K562 (cell line): ENCODE measurements around the gene SRSF6. TPM values are rescaled to one million over a fixed set of nuclear protein-coding genes. Genes with fewer than 3 reads are reported as not detected.

Experiments
- CEBPB ChIP-seq: fragments of 450-650 bp; IDR thresholded peaks from 2 replicates; pipeline ENCODE4 v1.6.1; 2016; ENCODE audit warnings: missing genetic modification characterization, missing compliant biosample characterization
- FOXA1 ChIP-seq: fragments of 450-650 bp; IDR thresholded peaks from 2 replicates; pipeline ENCODE4 v1.6.1; 2016; ENCODE audit warnings: mild to moderate bottlenecking, borderline replicate concordance
- HOXB6 ChIP-seq: fragments of 250-450 bp; sonication (Bioruptor Pico); IDR thresholded peaks from 2 replicates; pipeline ENCODE4 v1.5.1; 2022; ENCODE audit warnings: mild to moderate bottlenecking, borderline replicate concordance
- KDM4B ChIP-seq, 2 experiments: fragments of 450-650 bp in 1 of 2; sonication (generic) in 1 of 2; IDR thresholded peaks; 2 replicates each; pipeline ENCODE4 v1.6.1; 2016 to 2017; ENCODE audit warnings: borderline replicate concordance in 2 of 2, antibody characterized with exemption in 1 of 2, low read depth in 1 of 2, mild to moderate bottlenecking in 1 of 2
- MED1 ChIP-seq: sonication (generic); formaldehyde crosslinking; IDR thresholded peaks from 2 replicates; pipeline ENCODE4 v1.8.1; 2023; ENCODE audit warnings: missing genetic modification reagents, borderline replicate concordance
- NBN ChIP-seq: fragments of 450-650 bp; IDR thresholded peaks from 2 replicates; pipeline ENCODE4 v1.6.1; 2016; ENCODE audit warnings: low read depth, mild to moderate bottlenecking
- NEUROD1 ChIP-seq: fragments of 150-350 bp; IDR thresholded peaks from 2 replicates; pipeline ENCODE4 v1.6.1; 2014; ENCODE audit warnings: borderline replicate concordance, low read length, low read depth; ENCODE audit not compliant: partially characterized antibody
- NRF1 ChIP-seq, 2 experiments: fragments of 450-650 bp; IDR thresholded peaks in 1 of 2; conservative IDR thresholded peaks in 1 of 2; 2 replicates each; pipeline ENCODE4 v1.6.1; 2014; ENCODE audit warnings: mild to moderate bottlenecking in 2 of 2
- PBX2 ChIP-seq, 2 experiments: IDR thresholded peaks in 1 of 2; conservative IDR thresholded peaks in 1 of 2; 2 replicates each; pipeline ENCODE4 v1.6.1; 2016; ENCODE audit warnings: low read depth in 2 of 2, mild to moderate bottlenecking in 1 of 2, missing compliant biosample characterization in 1 of 2, missing genetic modification characterization in 1 of 2, moderate library complexity in 1 of 2
- PHF8 ChIP-seq: fragments of 200-600 bp; sonication (generic); IDR thresholded peaks from 2 replicates; pipeline ENCODE4 v1.6.1; 2012; ENCODE audit warnings: mixed run types, mild to moderate bottlenecking, inconsistent platforms, low read length, moderate library complexity, borderline replicate concordance
- PREB ChIP-seq: sonication (generic); formaldehyde crosslinking; IDR thresholded peaks from 2 replicates; pipeline ENCODE4 v1.8.1; 2023; ENCODE audit warnings: mild to moderate bottlenecking, missing genetic modification reagents
- SMARCA4 ChIP-seq: fragments of 450-650 bp; IDR thresholded peaks from 2 replicates; pipeline ENCODE4 v1.6.1; 2016
- THRB ChIP-seq: fragments of 450-650 bp; formaldehyde crosslinking; conservative IDR thresholded peaks from 2 replicates; pipeline ENCODE4 v1.4.0; 2022; ENCODE audit warnings: mild to moderate bottlenecking, missing genetic modification characterization
- ZBTB8A ChIP-seq: fragments of 450-650 bp; IDR thresholded peaks from 2 replicates; pipeline ENCODE4 v1.6.1; 2018; ENCODE audit warnings: mild to moderate bottlenecking, moderate library complexity; ENCODE audit not compliant: partially characterized antibody
- ZKSCAN3 ChIP-seq: fragments of 250-450 bp; sonication (Bioruptor Pico); IDR thresholded peaks from 2 replicates; pipeline ENCODE4 v1.4.0; 2020
- ZNF124 ChIP-seq: sonication (generic); formaldehyde crosslinking; IDR thresholded peaks from 2 replicates; pipeline ENCODE4 v1.8.1; 2022; ENCODE audit warnings: missing genetic modification reagents
- ZNF175 ChIP-seq: fragments of 200-800 bp; sonication (Bioruptor generic); IDR thresholded peaks from 2 replicates; pipeline ENCODE4 v1.6.1; 2016; ENCODE audit warnings: low read depth, mild to moderate bottlenecking, missing genetic modification characterization, missing compliant biosample characterization
- ZNF212 ChIP-seq: fragments of 450-650 bp; formaldehyde crosslinking; IDR thresholded peaks from 2 replicates; pipeline ENCODE4 v1.4.0; 2020; ENCODE audit warnings: mild to moderate bottlenecking
- polyA plus RNA-seq, 8 experiments: library from polyadenylated mRNA; depleted of rRNA in 4 of 8; stranded (reverse) in 5 of 8; unstranded in 3 of 8; fragments of >200 nt; fragmentation: Nextera tagmentation in 2 of 8; fragmentation: Illumina TruSeq in 1 of 8; extraction: Ambion mirVana in 2 of 8; extraction: Trizol in 1 of 8; gene quantifications; 2 replicates each; pipeline versions ENCODE4 v1.2.1 to v1.2.3, GENCODE V29; 2011 to 2014; ENCODE audit warnings: inconsistent platforms in 1 of 8, missing spikeins in 1 of 8
- total RNA-seq, 7 experiments: library from RNA; depleted of rRNA in 6 of 7; stranded (reverse); fragments of >200 nt in 6 of 7; fragmentation: Illumina TruSeq in 2 of 7; extraction: Trizol in 2 of 7; gene quantifications; 2 replicates each; pipeline versions ENCODE4 v1.2.1 to v1.2.3, GENCODE V29; 2011 to 2021; ENCODE audit warnings: low replicate concordance in 1 of 7
- TF ChIP-seq, protein P1 (sequence below): sonication (generic); formaldehyde crosslinking; IDR thresholded peaks from 2 replicates; pipeline ENCODE4 v1.8.0; 2022; ENCODE audit warnings: mild to moderate bottlenecking, missing genetic modification reagents, borderline replicate concordance

SRSF6 gene
- total and polyA plus RNA-seq, 9 of the 15 experiments (the other 6 are each of a cell fraction or from before 2014, with no cell fraction given): 52.4 to 165 (median 117) TPM

- TF ChIP-seq, protein P1, sequence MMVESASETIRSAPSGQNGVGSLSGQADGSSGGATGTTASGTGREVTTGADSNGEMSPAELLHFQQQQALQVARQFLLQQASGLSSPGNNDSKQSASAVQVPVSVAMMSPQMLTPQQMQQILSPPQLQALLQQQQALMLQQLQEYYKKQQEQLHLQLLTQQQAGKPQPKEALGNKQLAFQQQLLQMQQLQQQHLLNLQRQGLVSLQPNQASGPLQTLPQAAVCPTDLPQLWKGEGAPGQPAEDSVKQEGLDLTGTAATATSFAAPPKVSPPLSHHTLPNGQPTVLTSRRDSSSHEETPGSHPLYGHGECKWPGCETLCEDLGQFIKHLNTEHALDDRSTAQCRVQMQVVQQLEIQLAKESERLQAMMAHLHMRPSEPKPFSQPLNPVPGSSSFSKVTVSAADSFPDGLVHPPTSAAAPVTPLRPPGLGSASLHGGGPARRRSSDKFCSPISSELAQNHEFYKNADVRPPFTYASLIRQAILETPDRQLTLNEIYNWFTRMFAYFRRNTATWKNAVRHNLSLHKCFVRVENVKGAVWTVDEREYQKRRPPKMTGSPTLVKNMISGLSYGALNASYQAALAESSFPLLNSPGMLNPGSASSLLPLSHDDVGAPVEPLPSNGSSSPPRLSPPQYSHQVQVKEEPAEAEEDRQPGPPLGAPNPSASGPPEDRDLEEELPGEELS (CRISPR knock-in tag): peak; percentile 93; the same call in 1 of the 2 replicates
- TF ChIP-seq CEBPB (tag) (no peak), ZNF124 (no peak; the same call in 1 of the 2 replicates), NRF1 (conservative IDR thresholded peaks at IDR 0.05 in 1 of 2, IDR thresholded peaks at IDR 0.05 in 1 of 2) (peak; percentile 87 to 89), PHF8 (peak; percentile 92), MED1 (CRISPR knock-in tag) (no peak), NEUROD1 (peak; percentile 31), ZNF212 (CRISPR knock-in tag) (no peak), ZKSCAN3 (no peak), ZBTB8A (no peak), SMARCA4 (no peak), THRB (CRISPR knock-in tag) (peak; percentile 45; the same call in 1 of the 2 replicates), KDM4B (IDR thresholded peaks at IDR 0.05; ENCODE audit: borderline replicate concordance in 2 of 2, low read depth in 1 of 2) (peak in 1 of 2 experiments; percentile 75; a peak in 1 of 4 replicates), PREB (CRISPR knock-in tag) (0 out of 2 replicates have a peak, but pooled peaks have one; percentile 90), ZNF175 (CRISPR knock-in tag) (peak; percentile 95), HOXB6 (CRISPR knock-in tag) (peak; percentile 81; the same call in 1 of the 2 replicates), FOXA1 (no peak), PBX2 (CRISPR knock-in tag; IDR thresholded peaks at IDR 0.05; ENCODE audit: low read depth) (no peak), PBX2 (tag; conservative IDR thresholded peaks at IDR 0.05; ENCODE audit: low read depth) (no peak), NBN (peak; percentile 63; the same call in 1 of the 2 replicates)
Measured at GRCh38 chr20:43457640-43458421, at the start of gene SRSF6 (continued).
